Peyer's patch (tissue), 4 donors: Measurements from ENCODE around the gene ZNG1F.
"Not testable (repeated sequence)": the region's sequence is repeated elsewhere in the genome, so short reads cannot be mapped to it uniquely, and the experiment has no call there.

Experiments used
- POLR2A ChIP-seq, 2 donors: fragments of 450-650 bp; IDR thresholded peaks; one replicate each; pipeline ENCODE4 v1.5.1; 2017; ENCODE audit warnings: antibody characterized with exemption in 2 of 2, mild to moderate bottlenecking in 2 of 2, moderate library complexity in 2 of 2
- TF ChIP-seq, protein P1 (sequence below), 6 experiments: fragments of 450-650 bp in 4 of 6; fragments of 200-600 bp in 2 of 6; sonication (generic) in 1 of 6; IDR thresholded peaks; one replicate each; pipeline ENCODE4 v1.5.1; 2017 to 2019; ENCODE audit warnings: antibody characterized with exemption in 6 of 6, mild to moderate bottlenecking in 3 of 6, moderate library complexity in 1 of 6

DNA sequence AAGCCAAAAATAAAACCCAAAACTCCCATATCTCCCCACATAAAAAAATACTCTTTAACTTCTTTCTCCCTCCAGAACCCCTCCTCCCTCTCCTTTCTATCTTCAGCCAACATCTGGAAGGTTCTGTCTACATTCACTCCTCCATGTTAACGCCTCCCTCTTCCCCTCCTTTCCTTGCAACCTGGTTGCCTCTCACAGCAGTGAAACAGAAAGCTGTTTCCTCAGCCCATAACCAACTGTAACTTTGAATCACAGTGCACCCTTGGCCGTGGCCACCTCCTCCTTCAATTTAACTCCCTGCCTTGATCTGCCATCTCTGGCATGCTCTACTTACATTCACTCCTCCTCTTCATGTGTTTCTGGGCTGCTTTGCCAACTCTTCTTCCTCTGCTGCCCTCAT is 94.1 kb downstream of the ZNG1F start:
- TF ChIP-seq, protein P1, sequence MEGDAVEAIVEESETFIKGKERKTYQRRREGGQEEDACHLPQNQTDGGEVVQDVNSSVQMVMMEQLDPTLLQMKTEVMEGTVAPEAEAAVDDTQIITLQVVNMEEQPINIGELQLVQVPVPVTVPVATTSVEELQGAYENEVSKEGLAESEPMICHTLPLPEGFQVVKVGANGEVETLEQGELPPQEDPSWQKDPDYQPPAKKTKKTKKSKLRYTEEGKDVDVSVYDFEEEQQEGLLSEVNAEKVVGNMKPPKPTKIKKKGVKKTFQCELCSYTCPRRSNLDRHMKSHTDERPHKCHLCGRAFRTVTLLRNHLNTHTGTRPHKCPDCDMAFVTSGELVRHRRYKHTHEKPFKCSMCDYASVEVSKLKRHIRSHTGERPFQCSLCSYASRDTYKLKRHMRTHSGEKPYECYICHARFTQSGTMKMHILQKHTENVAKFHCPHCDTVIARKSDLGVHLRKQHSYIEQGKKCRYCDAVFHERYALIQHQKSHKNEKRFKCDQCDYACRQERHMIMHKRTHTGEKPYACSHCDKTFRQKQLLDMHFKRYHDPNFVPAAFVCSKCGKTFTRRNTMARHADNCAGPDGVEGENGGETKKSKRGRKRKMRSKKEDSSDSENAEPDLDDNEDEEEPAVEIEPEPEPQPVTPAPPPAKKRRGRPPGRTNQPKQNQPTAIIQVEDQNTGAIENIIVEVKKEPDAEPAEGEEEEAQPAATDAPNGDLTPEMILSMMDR (IDR thresholded peaks at IDR 0.05), result not testable (repeated sequence)
- not testable (repeated sequence) for TF ChIP-seq POLR2A (IDR thresholded peaks at IDR 0.05)
